HS-27A (cell line): ENCODE data around the gene FBRSL1.

Experiments used
- DNase-seq: peaks from one replicate; pipeline ENCODE4 v3.0.0-alpha.2; 2012; ENCODE audit warnings: low read depth, missing footprints

FBRSL1 gene

DNA sequence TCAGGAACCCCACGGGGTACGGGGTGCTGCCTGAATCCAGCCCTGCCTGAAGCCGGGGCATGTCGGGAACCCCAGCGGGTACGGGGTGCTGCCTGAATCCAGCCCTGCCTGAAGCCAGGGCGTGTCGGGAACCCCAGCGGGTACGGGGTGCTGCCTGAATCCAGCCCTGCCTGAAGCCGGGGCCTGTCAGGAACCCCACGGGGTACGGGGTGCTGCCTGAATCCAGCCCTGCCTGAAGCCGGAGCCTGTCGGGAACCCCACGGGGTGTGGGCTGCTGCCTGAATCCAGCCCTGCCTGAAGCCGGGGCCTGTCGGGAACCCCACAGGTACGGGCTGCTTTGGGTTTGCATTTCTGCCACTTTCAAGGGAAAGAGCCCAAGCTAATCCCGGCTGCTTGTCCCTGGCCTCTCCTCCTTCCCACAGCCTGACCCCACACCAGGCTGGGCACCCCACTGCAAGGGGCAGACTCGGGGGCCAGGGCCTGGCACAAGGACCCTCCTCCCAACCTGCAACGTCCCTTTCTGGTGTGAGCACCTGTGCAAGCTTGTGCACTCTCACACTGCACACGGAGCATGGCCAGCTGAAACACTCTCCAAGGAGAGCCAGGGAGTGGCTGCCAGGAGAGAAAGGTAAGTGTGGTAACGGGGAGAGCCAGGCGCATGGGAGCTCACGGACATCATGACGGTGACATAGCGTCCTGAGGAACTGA, 5.6 kb upstream of the FBRSL1 start:
- DNase-seq = no peak

DNA sequence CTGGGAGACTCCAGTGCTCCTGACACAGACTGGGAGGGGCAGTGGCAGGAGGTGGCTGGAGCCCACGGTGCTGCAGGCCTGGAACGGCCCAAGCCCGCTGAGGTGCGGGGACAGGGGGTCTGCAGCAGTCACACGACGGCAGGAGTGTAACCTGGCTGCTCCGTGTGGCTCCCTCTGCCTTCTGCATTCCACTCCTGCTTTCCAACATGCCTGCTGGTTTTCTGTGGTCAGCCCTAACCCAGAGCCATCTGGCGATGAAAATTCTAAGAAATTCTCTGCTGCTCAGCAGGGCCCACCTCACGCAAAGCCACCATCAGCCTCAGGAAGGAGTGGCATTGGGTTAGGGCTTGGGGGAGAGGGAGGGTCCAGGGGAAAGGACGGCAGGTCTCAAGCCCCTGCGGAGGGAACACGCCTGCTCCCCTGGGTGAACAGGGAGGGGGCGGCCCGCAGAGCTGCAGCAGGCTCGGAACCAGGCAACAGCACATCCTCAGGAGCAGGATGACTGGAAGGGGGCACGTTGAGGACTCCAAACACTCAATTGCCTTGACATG, 5.0 kb upstream of the FBRSL1 start:
- DNase-seq = no peak

DNA sequence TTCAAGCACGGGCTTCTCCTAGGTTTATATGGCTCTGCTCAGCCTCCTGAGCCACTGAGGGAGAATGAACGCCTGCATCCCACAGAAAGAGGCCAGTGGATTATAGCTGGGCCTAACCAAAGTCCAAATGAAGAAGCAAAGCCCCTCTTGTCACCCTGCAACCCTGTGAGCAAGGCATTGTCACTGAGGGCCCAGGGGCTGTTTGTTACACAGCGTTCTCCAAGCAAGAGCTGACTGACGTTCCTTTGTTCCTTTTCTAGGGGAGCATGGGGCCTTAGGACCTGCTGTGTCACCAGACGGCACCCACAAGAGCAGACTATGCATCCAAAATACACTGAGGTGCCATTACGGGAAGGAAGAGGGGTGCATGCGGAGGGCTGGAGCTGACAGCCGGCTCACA, 4.3 kb upstream of the FBRSL1 start:
- no peak for DNase-seq

DNA sequence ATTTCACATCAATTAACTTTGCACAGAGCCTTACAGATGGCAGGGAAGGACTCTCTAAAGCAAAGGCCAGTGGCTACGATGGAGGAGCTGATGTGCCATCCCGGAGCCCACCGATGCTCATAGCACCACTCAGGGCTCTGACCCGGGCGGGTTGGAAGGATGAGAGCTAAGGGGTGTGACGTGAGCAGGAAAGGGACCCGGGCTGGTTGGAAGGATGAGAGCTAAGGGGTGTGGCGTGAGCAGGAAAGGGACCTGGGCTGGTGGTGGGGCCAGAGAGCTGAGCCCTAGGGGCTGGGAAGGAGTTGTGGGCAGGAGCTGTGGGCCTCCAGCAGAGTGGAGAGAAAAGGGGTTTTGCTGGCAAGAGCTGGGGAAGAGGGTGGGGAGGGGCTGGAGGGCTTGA, 3.8 kb upstream of the FBRSL1 start:
- no peak for DNase-seq

GRCh38 chr12:132486576-132486975, 3.4 kb upstream of the FBRSL1 start:
- no peak for DNase-seq

DNA sequence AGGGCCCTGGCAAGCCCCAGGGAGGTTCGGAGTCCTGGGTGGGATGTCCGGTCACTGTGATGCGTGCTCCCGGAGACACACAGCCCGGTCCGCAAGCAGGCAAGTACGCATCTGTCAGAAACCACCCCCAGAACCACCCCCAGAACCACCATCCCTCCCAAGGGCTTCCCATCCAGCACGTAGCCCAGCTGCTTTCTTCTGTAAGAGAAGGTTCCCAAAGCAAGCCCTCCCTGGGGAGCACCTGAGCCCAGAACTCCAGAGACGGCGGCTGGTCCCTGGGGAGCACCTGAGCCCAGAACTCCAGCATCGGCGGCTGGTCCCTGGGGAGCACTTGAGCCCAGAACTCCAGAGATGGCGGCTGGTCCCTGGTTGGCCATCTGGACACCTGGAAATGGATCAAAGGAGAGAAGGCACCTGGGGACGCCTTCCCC, 2.6 kb upstream of the FBRSL1 start:
- DNase-seq = no peak

- no peak for DNase-seq
Measured at GRCh38 chr12:132488127-132489077, 1.5 kb upstream of the FBRSL1 start.

DNA sequence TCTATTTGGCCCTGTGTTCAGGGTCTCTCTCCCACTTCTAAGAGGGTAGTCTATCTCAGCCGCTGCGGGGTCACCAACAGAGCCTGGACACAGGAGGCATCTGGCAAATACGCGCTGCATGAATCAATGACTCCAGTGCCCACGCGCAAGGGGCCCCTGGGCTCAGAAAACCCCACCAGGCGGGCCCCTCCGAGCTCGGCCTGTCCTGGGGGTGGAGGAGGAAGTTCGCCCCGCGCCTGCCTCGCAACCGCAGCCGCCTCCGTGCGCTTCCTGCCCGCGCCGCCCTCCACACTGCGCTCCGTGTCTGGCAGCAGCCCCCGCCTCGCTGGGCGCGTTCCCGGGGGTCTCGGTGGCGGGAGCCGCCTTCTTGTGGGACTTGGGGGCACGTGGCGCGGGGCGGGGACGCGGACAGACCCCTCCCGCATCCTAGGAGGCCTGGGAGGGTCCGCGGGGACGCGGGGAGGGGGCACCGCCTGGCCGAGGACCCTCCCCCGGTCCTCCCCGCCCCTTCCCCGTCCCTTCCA, 811 bp upstream of the FBRSL1 start:
- DNase-seq = no peak

- no peak for DNase-seq
Measured at GRCh38 chr12:132490422-132491137, 629 bp downstream of the FBRSL1 start.

DNA sequence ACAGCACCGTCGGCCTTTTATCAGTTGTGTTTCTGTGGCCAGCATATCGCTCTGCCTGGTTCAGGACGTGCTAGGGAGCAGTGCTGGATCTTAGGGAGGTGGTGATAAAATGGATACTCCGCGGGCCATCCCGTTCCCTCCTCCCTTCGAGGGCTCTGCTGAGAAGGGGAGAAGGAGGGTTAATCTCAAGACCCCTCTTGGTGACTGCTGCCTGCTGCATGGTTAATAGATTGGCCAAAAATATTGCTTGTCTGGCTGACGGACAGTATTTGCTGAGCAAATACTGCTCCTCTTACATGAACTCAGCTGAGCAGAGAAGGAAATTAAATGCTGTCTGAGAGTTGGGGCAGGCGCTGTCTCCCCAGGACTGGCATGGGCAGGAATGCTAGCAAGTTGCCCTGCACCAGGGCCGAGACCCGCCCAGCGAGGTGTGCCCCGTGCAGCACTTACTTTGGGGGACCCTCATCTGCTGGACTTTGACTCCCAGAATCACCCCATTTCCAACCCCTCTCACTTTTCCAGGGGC, 1.2 kb downstream of the FBRSL1 start:
- DNase-seq = no peak

DNA sequence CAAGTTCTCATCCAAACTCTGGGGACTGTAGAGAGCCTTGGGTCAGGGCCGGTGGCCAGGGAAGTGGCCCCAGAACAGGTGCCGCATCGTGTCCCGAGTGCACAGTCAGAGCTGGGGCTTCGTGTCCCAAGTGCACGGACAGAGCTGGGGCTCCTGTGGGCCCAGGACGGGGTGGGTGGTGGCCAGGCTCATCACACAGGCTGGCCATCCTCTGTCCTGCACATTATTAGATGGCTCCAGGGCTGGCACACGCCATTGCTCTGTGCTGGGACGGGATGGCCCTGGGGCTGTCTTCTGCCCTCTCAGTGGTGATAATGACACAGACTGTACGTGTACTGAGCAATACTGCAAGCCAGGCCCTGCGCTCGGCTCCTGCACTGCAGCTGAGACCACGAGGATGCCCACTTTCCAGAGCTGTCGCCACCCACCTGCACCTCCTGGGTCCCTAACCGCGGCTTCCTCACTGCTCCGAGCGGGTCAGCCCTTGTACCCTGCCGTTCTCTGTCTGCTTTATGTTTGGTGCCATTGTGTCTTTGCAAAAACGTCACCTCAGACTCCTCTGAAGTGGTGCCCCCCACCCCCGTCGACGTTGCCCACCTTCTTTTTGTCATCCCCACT, 1.9 kb downstream of the FBRSL1 start:
- DNase-seq = no peak

GRCh38 chr12:132492522-132492921, 2.6 kb downstream of the FBRSL1 start:
- DNase-seq = no peak

GRCh38 chr12:132492951-132493350, 3.0 kb downstream of the FBRSL1 start:
- no peak for DNase-seq

DNA sequence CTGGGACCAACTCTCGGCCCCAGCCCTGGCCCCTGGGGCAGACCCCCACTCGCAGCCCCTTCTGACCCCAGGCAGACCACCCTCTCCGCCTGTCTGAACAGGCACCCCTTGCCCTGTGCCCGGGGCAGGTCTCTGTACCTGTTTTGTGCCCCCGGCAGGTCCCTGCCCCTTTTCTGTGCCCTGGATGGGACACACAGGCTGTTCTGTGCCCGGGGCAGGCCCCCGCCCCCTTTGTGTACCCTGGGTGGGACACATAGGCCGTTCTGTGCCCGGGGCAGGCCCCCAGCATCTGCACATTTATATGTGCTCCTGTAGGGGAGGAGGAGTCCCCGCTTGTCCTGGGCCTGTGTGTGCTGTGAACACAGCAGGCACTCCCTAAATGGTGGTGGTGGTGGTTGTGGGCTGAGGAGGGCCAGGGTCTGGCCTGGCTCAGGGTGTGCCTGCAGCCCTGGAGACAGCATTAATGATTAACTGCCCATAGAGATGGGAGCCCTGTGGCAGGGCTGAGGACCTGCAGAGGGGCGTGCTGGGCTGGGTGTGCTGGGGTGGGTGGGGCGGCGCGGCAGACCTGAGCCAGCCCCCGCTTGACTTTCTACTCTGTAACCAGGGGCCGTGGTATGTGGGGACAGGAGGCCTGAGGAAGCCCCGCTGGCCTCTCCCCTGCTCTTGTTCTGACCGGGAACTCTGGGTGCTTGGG, 3.7 kb downstream of the FBRSL1 start:
- DNase-seq = no peak

DNA sequence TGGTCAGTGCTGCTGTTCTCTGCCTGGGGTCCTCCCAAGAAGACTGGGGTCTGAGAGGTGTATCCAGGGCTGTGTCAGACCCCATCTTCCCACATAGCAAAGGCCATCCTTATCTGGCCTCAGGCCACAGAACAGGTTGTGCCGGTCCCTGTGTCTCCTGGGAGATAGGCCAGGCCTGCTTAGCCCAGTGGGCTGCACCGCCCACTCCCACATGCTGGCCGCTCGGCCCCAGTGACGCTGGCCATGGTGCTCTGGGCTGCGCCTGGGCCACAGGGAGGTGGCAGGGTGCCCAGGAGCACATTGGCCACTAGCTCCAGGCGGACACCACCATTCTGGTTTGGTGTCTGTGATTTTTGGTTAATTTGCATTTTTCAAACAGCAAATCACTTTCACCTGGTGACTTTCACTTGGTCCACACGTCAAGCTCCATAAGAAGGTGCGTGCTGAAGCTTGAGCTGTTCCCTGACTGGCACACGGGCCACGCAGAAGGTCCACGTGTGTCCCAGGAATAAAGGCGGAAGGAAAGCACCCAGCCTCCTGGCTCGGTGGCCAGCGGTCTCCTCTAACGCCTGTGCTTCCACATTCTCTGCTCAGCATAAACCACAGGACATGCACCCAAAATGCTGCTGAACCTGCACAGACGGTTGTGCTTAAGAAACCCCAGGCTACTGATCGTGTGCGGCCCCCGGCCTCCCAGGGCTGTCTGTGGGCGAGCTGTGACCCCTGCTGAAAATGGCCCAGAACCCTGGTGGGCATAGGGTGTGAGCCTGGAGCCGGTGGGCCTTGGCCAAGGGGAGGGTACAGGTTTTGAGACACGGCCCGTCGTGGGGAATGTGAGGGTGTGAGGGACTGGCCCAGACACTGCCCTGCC, 4.6 kb downstream of the FBRSL1 start:
- no peak for DNase-seq

- DNase-seq = no peak
Measured at GRCh38 chr12:132495165-132495544, 5.2 kb downstream of the FBRSL1 start.

DNA sequence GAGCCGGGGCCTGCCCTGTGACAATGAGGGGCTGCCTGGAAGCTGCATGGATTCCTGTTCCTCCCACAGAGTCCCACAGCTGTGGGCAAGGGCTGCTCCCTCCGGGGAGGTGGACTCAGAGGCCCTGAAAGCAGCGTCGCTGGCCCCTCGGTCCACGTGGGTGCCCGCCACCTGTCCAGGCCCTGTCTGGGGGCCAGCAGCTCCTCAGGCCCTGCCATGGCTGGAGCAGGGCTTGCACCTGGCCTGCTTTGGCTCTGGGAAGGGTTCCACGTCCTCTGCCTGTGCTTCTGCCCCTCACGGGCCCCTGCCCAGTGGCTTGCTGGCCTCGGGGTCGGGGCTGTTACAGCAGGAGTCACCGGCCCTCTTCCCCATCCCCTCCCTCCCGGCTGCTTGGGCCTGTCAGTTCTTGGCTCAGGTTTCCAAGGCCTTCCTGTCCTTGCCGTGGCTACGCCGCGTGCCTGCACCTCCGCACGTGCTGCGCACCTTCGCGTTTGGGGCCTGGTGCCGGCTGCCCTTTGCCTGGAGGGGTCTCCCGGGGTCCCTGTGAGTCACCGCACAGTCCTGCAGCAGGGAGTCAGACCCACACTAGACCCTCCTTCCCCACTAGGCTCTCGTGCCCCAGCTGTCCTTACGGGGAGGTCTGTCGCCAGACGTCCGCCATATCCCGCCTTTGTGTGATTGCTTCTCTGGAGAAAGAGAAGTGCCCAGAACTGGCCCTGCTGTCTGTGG, 5.8 kb downstream of the FBRSL1 start:
- no peak for DNase-seq

GRCh38 chr12:132496358-132496669, 6.4 kb downstream of the FBRSL1 start:
- no peak for DNase-seq

DNA sequence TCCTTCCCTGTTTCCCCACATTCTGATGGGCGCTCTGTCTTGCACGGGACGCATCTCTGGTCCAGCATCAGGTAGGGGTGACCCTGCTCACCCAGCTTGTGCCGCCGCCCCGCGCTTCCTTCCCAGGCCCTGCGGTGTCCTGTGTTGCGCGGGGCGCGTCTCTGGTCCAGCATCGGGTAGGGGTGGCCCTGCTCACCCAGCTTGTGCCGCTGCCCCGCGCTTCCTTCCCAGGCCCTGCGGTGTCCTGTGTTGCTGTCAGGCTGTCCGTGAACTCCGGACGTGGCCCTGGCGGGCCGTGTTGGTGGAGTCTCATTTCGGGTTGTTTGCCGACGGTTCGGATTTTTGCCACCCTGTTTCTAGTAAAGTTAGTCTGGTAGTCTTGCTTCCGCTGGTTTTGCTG, 6.8 kb downstream of the FBRSL1 start:
- DNase-seq = no peak
